ENCODE data around the gene SYT2.
A peak's percentile ranks its signal among the peaks of the same experiment; 100 is the strongest.

DNA sequence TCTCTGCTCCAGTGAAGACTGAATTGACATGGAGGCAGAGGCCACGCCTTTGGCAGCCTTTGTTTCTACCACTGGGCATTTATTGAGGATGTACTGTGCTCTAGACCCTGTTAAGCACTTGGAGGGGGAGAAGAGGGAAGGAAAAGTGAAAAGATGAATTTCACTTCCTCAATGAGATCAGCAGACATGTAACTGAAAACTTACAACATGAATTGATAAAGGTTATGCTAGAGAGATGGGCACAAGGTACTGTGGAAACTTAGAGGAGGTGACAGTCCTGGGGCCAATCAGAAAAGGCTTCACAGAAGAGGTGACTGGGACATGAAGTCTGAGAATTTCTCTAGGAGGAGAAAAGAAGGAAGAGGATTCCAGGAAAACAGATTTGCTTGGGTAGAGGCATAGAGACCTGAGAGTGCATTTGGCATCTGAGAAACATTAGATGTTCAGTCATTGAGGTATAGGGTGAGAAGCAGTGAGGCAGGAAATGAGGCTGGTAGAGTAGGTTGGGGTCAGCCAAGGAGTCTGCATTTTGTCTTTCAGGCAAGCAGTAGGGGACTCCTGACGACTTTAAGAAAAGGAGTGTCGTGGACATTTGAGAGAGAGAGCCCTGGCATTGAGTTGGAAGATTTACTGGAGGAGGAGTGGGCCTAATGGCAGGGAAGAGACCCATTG is 113.0 kb downstream of the SYT2 start:
- TF ChIP-seq POLR2A (IDR thresholded peaks at IDR 0.05; ENCODE audit: low read depth, low read length) = no peak
- no peak for TF ChIP-seq PAX5 (IDR thresholded peaks at IDR 0.05; ENCODE audit: insufficient read depth, low read length, severe bottlenecking)
- peak; percentile 78 for TF ChIP-seq SPI1 (IDR thresholded peaks at IDR 0.05; ENCODE audit: low read depth, low read length)
- TF ChIP-seq POLR2AphosphoS5 (IDR thresholded peaks at IDR 0.05; ENCODE audit: low read depth, low read length) = no peak

Measured in GM12891 (cell line).